Stimulated activated CD8-positive, alpha-beta memory T cell treated with anti-CD3 and anti-CD28 coated beads, Interleukin-12 subunit alpha, Interleukin-12 subunit beta, amount 100 ng/mL, for 1 hour (primary cell): Measurements from ENCODE around the gene TUBA1B.

Experiments used
- DNase-seq: peaks from one replicate; pipeline ENCODE4 v3.0.0-alpha.2; 2020; ENCODE audit warnings: low read depth

The TUBA1B gene

DNA sequence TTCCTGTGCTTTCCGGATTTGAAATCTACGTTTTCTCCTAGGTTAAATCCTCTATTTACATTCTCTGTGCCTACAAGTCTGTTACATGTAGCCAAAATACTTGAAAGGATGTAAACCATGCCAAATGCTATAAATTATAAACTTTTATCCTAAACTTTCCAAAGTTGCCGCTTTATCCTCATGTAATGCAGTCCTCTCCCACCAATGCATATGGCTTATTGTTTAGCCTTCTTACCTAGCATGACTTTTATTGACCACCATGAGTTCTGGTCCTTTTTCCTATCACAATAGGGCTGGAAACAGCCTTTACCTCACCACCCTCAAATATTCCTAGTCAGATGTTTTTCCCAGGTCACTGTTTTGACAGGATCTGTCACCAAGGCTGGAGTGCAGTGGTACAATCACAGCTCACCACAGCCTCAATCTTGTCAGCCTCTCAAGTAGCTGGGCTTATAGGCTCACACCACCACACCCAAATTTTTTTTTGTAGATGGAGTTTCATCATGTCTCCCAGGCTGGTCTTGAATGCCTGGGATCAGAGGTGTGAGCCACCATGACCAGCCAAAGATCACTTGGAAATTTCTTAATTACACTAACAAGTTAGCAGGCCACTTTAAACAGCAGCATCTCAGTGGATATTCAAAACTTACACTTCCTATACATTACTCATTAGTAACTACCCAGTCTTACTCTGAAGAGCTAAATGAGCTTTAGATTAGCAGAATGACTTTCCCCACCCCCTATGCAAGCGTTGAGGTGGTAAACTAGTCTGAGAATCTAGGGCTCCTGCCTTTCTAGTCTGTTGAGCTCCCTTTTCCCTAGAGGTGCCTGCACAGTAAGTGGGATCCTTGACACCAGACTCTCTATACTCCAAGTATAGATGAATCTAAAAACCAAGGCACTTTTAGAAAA, 4.1 kb downstream of the TUBA1B start:
- no peak for DNase-seq

DNA sequence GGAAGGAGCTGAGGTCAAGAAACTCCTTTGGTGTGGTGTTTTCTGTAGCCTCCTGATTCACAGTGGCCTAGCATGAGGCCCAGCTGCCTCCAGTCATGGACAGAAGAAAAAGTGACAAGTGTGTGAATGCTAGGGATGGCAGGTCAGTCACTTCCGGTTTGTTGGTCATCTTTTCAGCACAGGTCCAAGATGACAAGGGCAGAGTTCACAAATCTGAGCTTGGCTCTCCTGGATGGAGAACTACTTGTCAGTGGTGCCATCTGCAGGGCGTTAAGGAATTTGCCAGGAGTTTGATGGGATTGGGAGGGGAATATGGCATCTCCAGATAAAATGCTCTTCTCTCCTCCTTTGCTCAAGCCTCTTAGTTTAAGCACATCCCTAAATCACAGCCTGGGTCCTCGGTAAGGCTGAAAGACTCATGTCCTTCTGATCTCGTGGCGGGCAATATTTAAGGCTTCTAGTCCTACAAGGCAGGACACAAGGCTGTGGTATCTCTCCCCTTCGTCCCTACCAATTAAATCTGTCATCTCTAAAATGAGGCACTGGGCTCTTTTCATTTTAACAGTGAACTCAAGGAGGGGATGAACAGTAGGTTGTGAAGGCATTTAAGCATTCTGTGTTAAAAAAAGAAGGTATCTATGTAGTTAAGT, 10.0 kb downstream of the TUBA1B start:
- DNase-seq: no peak

DNA sequence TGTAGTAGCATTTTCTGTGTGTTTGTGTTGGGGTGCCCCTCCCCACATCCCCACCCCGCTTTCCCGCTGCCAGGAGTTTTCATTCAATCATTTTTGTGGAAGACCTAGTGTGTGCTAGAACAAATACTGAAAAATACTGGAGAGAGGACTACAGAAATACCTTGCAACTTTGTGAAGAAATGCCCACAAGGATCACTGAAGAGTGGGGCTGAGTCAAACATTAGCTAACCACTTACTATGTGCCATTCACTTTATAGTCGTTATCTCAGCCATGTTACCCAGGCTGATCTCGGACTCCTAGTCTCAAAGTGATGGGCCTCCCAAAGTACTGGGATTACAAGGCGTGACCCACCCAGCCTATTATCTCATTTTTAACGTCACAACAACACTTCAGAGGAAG, 20.0 kb downstream of the TUBA1B start:
- no peak for DNase-seq

DNA sequence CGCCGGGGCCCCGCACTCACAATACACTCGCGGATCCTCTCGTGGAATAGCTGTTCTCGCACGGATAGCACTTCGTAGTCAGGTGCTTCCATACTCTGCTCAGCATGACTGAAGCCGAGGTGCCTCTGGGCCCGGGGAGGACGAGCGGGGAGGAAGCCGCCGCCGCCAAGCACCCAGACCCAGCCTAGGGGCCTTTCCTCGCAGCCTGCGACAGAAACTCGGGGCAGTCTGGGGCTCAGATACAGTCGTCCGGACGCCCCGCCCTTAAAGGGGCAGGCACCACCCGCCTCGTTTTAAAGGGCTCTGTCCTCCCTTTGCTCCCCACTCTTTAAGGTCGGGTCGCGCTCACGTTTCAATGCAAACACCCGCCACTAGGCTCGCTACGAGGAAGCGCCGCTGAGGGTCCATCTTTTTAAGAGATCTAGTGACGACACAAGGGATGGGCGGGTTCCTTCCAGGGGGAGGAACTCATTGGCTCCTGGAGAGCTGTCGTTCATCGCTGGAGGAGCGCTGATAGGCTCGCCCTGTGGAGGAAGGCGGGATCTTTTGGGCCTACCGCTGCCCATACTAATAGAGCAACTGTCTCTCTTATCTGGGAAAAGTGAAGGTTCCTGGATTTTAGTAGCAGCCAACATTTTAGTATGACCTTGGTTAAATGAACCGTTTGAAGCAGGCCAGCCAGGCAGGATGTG, 20.6 kb downstream of the TUBA1B start, which contains the start of gene LMBR1L:
LMBR1L (minus strand) TSS at position 384 of the 692 bp plus-strand sequence; CDS start at position 92, 292 bp downstream.
- DNase-seq: peak; percentile 95

DNA sequence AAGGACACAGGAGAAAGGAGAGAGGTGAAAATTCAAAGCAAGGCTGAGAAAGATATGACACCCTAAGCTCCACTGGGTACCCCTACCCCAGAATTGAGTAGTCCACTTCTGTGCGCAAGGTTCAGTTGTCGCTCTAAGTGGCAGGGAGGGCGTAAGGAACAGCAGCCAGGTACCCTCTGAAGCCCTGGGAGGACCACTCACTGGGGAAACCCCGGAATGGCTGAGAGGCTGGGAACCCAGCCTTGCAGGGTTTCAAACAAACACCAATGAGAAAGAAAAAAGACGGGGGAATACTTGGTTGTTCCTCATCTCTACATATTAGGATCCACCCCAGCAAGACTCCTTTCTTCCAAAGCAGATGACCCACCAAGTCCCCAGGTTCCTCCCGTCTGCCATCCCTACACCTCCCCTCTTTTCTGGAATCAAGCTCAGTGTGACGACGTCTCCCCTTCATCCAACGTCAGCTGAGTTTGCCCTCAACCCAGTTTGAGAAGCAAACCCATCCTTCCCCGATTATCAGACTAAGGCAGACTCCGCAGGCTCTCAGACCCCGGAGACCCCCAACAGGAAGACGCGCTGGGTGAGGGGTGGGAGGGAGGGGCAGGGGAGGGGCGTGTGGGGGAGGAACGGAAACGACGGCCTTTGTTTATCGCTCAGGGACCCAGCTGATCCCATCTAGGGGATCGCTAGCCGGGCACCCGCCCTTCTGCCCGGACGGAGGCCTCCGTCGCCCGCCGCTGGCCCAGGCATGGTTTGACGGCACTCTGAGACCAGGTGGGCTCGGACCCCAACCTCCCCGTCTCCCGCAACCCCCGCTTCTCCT, 21.3 kb downstream of the TUBA1B start:
- DNase-seq: no peak

DNA sequence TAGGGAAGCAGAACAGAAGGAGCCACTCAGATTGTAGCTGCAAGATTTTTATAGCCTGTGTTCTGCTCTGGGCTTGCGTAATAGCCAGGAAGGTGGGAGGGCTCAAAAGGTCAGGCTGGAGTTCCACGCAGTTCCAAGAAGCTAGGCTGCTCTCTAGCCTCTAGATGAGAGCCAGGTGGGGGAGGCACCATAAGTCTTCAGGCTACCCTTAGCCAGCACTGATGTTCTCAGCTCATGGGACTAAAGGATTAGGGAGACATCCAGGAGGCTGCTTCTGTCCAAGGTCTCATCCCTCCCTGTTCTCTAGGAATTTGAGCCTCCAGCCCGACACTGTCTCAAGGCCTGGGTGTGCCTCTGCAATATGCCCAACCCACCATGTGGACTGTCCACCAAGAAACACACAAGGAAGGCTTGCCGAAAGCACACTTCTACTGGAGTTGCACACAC, 22.2 kb downstream of the TUBA1B start:
- DNase-seq: no peak

DNA sequence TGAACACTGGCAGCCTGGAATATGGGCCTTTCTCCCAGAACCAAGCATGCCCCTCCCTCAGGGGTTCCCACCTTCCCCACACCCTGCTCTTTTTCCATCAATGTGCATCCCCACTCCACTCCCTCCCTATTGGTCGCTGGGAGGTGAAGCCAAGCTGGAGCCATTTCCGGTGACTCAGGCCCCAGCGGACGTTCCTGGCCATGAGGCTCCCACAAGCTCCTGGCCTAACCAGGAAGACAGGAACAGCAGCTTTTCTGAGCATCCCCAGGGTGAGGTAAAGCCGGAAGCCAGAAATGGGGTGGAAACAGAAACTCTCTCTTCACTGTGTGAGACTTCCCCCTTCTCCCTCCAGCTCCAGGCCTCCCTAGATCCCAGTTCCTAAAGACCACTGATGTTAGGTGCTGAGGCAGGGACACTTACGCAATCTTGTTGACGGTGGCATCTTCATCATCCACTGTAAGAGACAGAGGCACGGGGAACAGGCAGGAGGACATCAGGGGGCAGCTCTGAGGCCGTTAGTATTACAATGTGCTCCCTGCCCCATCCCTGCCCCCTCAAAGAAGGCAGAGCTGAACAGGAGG, 25.6 kb downstream of the TUBA1B start:
- no peak for DNase-seq

DNA sequence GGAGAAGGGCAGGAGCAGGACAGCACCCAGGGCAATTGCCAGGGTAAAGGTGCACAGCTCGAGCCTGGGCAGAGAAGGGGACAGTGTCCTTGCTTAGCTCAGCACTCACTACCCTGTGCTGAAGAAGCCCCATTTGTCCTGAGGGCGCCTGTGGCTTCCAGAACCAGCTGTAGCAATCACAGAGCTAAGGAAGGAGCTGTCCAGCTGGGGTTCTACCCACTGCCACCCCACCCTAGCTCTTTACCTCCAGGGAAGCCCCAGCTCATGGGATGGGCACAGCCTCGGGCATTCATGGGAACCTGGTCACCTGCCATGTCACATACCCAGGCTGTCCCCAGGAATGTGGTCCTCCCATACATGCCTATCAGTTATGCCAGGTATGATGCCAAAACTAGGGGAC, 26.4 kb downstream of the TUBA1B start:
- DNase-seq: no peak

DNA sequence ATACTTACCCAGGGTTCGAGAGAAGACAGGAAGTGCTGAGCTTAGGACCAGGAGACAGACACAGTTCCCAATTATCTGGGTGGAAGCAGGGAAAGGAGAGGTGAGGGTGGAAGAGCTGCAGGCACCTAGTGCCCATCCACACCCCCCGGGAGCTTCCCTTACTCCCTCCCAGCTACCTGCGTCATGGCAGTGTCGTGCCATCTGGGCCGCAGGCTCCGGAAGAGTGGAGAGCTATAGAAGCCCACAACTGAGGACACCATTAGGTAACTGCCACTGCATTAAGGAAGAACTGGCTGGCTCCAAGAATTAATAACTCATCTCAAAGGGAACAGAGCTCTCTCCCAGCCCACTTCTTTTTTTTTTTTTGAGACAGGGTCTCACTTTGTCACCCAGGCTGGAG, 30.8 kb downstream of the TUBA1B start:
- no peak for DNase-seq

DNA sequence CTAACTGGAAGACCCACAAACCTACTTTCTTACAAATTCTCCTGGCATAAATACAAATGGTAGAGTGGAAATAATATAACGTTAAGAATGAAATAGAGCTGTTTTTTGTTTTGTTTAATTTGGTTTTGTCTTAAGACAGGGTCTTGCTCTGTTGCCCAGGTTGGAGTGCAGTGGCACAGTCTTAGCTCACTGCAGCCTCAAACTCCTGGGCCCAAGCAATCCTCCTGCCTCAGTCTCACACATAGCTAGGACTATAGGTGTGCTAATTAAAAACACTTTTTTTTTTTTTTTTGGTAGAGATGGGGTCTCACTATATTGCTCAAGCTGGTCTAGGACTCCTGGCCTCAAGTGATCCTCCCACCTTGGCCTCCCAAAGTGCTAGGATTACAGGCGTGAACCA, 32.5 kb downstream of the TUBA1B start:
- DNase-seq: no peak

DNA sequence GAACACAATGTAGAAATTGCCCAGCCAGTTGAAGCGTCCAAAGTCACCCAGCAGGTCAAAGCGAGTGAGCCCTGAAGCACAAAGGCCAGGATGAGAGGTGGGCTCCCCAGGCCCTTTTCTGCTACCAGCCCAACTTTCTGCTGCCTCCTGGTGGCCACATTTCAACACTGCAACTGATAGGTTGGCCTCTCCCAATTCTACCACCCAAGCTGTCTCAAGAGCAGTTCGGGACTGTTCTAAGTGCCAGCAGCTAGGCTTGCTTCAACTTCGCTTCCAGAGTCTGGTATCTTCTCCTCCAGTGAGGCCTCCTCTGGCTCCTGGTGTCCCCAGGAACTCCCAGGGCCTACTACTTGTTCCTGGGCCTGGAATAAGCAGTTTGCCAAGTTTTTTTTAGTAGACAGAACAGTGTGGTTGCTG, 33.2 kb downstream of the TUBA1B start:
- DNase-seq: peak; percentile 47

DNA sequence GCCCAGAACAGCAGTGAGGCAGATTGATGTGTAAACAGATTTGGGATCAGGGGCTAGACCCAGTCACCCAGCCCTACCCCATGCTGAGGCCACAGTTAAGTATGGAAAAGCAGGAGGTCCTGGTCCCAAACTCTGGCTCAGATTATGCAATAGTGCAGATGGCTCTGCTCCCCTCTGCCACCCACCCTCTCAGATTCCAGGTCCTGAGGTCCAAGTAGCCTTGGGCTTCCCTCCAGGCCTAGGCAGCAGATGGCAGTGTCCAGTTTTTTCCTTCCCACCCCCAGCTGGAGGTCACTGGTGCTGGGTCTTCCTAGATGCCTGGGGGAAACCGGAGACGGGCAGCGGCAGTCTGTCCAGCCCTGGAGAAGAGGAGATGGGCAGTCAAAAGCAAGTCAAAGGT, 33.8 kb downstream of the TUBA1B start:
- DNase-seq: no peak

DNA sequence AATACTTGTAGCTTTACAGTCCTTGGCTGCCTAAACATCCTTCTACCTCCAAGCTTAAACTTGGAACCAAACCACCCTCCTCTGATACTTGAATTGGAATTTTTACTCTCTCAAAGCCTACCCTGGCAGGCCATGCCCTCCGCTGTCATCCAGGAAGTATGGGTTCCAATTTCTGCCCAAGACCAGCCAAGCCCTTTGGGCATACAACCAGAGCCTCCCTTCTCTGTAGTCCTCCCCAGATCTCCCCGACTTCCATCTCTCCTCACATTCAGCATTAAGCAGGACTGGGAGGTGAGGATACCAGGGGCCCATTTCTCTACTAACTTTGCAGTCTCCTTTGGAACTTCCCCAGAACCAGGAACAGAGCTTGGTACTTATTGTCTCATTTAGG, 36.2 kb downstream of the TUBA1B start:
- DNase-seq: no peak

DNA sequence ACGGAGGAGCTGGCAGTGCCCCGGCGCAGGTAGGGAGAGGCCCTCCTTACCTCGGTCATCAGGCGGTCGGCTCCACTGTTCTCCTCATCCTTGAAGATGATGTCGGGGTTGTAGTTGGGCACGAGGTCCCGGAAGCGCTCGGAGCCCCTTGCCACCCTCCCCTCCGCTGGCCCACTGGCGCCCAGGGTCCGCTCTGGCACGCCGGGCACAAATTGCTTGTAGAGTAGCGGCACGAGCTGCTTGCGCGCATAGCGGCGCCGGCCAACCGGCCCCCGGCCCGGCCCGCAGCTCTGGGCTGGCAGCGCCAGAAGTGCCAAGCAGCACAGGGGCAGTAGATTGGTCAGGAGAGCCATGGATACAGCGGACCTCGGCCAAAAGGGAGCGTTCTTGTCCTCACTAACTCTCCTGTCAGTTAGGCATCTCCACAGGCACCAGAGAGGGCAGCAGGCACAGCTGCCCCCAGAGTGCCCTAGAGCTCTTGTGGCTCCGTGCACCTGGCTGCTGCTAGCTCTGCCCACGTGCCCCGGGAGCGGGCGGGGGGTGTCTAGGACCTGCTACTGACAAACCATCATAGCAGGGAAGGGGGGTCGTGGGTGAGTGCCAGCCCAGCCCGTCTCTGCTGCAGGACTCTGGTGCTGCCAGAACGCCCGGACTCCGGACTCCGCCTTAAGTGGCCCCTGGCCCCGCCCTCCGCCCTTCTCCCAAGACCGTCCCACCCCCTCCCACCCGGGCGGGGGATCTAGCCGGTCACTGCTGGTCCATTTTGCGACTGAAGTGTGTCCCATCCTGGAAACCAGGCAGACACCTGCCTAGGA, 36.8 kb downstream of the TUBA1B start, which contains the start of gene DHH:
DHH (minus strand) TSS at position 642 of the 815 bp plus-strand sequence; CDS start at position 353, 289 bp downstream.
- no peak for DNase-seq

DNA sequence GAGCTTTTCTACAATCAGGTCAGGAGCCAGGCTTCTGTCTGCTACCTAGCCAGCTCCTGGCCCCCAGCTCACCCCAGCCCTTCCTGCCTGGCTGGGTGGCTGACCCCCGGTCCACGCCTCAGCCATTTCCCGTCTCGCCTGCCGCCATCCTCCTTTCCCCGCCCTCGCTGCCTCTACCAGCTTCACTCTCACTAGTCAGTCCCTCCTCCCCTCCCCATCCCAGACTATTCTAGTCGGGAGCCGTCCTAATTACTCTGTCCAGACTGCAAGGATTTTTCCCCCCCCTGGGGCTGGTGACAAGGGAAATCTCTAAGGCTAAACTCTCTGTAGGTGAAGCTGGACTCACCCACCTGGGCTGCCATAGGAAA, 37.4 kb downstream of the TUBA1B start:
- DNase-seq: no peak

DNA sequence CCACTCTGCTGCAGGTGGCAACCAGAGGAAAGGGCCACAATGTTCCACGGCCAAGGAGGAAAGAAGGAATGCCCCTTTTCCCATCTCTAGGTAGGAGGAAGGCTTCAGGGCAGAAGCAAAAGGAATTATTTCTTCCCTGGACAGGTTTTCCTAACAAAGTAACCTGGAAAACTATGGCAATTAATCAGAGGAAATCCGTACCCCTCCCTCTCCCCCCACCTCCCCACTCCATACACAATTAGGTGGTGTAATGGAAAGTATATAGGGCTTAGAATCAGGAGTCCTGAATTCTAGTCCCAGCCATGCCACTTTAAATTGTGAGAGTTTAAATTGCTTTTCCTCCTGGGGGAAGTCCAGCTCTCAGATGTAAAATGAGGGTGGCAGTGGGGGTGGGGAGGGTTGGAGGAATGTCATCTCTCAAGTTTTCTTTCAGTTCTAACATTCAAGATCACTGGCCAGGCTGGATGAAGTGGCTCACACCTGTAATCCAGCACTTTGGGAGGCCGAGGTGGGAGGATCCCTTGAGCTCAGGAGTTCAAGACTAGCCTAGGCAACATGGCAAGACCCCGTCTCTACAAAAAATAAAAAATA, 38.3 kb downstream of the TUBA1B start:
- no peak for DNase-seq

DNA sequence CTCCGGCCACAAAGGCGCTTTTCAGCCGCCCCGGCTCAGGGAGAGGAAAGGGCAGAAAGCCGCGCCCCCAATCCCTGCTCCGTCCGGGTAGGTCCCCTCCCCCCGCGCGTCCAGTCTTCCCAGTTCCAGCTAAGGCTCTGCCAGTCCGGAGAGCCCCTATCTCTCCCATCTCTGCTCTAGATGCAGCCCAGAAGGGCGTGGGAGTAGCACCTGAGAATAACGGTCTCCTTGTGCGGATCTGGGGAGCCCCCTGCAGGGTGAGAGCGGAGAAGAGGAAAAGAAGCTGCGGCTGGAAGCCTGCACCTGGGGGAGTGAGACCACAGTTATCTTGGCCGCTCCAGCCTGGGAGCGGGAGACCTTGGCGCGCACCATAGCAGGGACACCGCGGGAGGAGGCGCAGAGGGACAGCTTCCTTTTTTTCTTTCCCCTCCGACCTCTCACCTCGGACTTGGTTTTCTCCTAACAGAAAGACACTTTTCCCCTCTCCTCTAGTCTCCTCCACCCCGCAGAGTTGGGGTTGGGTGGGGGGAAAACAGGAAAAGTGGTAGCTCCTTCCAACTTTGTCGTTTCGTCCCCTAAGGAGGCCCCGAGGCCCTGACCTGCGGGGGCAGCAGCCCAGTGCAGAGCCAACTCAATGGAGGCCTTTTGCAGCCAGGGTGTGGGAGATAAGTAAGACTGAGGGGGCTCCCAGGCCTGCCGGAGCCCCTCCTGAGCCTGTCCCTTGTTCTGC, 38.9 kb downstream of the TUBA1B start:
- peak; percentile 36 for DNase-seq

DNA sequence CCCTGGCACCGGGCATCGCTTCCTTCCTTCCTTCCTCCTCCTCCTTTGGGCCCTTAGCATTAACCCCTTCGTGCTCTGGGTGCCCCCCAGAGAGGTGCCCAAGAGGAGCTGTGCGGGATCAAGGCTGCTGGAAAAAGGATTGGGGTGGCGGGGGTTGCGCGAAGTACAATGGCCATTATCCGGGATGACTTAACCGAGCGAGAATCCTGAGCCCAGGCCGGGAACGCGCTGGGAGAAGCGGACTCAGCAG, 39.4 kb downstream of the TUBA1B start:
- no peak for DNase-seq

DNA sequence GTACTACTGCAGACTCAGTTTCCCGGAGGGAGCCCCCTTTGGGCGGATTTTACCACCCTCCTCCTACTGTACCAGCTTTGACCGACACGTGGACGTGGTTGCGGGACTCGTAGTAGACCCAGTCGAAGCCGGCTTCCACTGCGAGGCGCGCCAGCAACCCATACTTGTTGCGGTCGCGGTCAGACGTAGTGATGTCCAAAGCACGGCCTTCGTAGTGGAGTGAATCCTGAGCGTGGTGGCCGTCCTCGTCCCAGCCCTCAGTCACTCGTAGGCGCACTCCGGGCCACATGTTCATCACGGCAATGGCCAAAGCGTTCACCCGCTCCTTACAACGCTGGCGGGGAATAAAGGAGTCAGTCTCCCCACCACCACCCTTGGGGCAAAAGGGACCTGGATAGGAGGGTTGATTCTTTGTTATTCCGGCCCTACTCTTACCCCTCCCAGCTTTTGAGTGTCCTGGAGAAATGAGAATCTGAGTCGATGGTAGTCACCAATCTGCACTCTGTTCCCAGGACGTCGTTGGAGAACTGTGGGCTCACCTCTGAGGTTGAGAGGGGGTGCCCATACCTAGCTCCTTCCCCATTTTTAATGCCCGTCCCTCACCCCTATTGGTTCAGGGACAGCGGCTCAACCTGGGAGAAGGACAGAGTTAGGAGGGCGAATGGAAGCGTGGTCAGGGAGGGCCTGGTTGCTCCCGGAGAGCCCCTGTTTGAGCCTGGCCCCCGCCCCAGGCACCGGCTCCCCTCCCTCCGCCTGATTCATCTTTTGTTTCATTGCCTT, 39.9 kb downstream of the TUBA1B start:
- DNase-seq: no peak
